DMS153 treated with DMSO at 0.1 percent for 48 hours (cell line): Measurements from ENCODE around the gene TPK1.

Experiments
- DNase-seq: peaks from one replicate; lab custom pipeline; 2025; ENCODE audit not compliant: unreplicated experiment; lab: John Stamatoyannopoulos, UW

The TPK1 gene

GRCh38 chr7:144835652-144836544 is at the start of gene TPK1:
Gene TPK1 (minus strand): TSS chr7:144836053. CDS start chr7:144835602, 451 bp downstream.
- peak; percentile 78 for DNase-seq

GRCh38 chr7:144885478-144885877 is 49.6 kb upstream of the TPK1 start:
- DNase-seq, result no peak

DNA sequence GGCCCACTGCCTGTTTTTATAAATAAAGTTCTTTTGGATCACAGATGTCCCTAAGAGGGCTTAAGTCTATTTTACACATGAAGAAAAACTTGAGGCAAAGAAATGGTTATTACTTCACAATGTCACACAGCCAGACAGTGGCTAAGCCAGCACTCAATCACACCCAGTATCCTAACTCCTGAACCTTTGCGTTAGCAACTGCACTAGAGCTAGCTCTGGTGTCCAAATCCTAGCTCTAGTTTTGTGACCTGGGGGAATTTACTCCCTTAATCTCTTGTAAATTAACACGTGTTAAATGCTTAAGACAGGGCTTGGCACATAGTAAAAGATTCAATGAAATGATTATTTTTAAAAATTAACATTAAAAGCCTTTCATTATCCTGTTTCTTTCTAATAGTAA is 49.0 kb upstream of the TPK1 start:
- DNase-seq, result no peak

DNA sequence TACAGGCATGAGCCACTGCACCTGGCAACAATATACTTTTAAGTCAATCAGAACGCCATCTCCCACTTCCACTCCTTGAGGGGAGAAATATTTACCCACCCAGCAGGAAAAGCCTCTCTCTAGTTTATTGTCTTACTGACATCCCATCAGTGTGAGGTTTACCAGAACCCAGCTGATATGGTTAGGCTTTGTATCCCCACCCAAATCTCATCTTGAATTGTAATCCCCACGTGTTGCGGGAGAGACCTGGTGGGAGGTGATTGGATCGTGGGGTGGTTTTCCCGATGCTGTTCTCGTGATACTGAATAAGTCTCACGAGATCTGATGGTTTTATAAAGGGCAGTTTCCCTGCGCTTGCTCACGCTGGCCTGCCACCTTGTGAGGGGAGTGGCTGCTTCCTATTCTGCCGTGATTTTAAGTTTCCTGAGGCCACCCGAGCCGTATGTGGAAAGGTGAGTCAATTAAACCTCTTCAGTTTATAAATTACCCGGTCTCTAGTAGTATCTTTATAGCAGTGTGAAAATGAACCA is 37.5 kb upstream of the TPK1 start:
- no peak for DNase-seq

- no peak for DNase-seq
These were observed 33.2 kb upstream of the TPK1 start for GRCh38 chr7:144869082-144869481.

DNA sequence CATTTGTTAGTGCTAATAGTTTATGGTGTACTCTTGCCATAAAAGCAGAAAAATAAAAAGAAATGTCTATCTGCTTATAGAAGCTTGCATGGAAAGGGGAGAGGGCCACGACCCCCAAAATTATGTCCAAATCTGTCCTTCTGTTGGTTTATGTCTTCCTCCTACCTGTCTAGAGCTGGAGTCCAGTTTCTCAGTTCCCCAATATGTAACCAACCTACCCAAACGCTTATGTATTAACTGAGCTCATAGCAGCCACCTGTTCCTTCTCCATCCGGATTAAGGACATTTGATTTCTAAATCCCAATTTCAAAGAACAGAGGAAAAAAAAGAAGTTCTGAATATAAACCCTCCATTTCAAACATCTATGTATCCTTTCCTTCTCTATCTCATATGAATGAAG is 30.3 kb upstream of the TPK1 start:
- DNase-seq, result no peak

DNA sequence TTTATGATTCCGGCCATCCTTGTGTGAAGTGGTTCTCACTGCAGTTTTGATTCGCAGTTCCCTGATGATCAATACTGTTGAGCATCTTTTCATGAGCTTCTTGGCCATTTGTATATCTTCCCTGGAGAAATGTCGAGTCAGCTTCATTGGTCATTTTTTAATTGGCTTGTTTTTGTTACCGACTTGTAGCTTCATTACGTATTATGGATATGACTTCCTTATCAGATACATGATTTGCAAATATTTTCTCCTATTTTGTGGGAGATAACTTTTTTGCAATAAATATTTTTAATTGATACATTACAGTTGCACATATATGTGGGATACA is 27.4 kb upstream of the TPK1 start:
- DNase-seq, result no peak

GRCh38 chr7:144862612-144863319 is 26.9 kb upstream of the TPK1 start:
- DNase-seq, result no peak

DNA sequence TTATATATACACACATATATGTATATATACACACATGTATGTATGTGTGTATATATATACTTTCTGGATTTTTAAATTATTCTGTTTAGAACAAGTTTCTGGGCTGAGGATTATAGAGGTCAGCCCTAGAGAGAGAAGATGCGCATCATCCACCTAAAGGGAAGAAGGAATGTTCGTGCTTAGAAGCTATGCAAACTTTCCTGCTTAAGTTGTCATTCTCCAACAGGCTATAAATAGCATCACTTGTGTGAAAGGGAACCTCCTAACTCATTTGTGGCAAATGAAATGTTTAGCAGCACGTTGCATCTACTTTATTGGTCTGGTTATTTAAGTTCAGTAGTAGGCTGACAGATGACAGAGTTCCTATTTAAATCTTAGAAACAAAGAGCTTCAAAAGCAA is 23.9 kb upstream of the TPK1 start:
- no peak for DNase-seq

DNA sequence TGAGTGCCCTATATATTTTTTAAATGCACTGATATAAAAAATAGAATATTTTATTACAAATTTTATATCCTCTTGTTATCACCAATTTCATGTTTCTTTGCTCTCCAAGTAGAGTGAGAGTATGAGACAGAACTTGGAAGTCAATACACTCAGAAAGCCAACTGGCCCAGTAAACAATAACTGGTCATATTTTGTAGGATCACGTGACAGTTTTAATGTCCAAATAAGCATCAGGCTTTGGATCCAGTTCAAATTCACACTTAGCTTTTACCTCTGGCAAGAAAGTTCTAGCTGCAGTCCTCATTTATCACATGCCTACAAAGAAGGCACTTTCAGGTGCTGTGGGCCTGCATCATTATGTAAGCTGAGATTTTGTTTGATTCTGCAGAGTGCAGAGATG is 21.6 kb upstream of the TPK1 start:
- no peak for DNase-seq

DNA sequence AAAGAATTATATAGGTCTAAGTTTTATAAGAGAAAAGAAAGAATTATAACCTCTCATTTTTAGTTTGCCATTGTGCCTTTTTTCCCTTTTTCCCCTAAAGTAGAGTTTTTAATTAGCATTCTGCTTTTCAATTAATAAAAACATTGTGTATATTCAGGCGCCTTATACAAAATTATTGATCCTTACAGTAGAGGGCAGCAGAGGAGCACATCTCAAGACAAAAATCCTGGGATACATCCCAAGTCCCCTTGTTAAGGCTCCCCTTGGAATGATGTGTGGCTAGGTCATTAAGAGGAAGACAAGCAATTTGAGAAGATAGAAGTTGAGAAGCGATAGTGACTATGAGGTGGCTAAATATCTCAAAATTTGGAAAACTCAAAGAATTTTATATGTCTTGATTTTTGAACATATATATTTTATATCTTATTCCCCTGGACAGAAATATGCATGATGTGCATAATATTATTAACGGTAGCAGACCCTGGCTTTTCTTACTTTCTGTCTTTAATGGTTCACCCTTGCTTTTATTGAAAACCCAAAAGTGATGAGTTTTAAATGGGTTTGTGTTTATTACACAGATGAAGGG is 19.1 kb upstream of the TPK1 start:
- peak; percentile 38 for DNase-seq

- DNase-seq, result no peak
These were observed 17.7 kb upstream of the TPK1 start for GRCh38 chr7:144853542-144853941.

GRCh38 chr7:144848078-144848477 is 12.2 kb upstream of the TPK1 start:
- DNase-seq, result no peak

DNA sequence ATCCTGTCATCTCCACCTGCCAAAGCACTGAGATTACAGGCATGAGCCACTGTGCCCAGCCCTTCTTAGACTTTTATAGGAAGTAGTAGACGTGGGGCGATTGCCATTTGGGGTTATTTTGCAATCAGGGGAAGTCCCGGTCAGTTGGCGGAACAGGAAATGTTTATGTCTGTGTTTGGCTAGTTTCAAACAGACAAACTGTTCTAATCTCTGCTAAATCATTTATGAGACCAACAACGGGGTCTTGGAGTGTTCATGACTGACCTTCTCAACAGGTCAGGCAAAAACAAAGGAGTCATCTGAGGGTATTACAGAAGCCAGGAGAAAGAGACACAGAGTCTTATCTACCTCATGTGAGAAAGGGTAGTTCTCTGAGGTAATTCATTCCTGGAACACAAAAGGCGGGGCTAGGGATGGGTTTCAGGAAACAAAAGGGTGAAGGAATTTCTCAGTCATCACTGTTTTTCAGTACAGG is 6.6 kb upstream of the TPK1 start:
- no peak for DNase-seq

DNA sequence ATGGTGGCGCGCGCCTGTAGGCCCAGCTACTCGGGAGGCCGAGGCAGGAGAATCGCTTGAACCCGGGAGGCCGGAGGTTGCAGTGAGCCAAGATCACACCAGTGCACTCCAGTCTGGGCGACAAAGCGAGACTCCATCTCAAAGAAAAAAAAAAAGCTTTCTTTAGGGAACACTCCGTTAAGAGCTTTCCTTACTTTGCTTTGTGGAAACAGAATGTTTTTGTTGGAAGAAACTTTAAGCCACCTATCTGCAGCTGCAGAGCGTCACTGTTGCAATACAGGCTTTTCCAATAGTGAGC is 641 bp upstream of the TPK1 start:
- no peak for DNase-seq

GRCh38 chr7:144835155-144835611 is 670 bp downstream of the TPK1 start:
- peak; percentile 55 for DNase-seq

DNA sequence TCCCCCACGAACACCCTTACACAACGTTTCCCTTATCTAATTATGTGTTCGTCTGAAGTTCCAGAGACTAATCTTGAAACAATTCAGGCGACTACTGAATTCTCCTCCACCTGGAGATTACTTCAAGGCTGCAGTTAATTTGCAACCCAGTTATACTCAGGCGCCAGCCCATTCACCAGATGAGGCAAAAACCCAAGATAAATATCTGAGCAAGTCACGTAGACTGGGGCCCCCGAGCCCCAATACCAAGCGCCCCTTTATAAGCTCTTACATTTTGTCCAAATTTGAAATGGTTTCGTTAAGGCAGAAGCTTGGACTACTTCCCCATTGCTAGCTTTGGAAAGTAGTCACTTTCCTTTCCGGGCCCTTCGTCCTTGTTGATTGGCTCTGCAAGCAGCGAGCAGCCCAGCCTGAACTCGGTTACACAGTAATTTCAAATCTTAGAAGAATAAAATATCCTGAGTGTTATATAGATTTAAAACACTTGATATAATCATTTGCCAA is 1.2 kb downstream of the TPK1 start:
- no peak for DNase-seq

GRCh38 chr7:144830811-144831210 is 5.0 kb downstream of the TPK1 start:
- DNase-seq, result no peak

DNA sequence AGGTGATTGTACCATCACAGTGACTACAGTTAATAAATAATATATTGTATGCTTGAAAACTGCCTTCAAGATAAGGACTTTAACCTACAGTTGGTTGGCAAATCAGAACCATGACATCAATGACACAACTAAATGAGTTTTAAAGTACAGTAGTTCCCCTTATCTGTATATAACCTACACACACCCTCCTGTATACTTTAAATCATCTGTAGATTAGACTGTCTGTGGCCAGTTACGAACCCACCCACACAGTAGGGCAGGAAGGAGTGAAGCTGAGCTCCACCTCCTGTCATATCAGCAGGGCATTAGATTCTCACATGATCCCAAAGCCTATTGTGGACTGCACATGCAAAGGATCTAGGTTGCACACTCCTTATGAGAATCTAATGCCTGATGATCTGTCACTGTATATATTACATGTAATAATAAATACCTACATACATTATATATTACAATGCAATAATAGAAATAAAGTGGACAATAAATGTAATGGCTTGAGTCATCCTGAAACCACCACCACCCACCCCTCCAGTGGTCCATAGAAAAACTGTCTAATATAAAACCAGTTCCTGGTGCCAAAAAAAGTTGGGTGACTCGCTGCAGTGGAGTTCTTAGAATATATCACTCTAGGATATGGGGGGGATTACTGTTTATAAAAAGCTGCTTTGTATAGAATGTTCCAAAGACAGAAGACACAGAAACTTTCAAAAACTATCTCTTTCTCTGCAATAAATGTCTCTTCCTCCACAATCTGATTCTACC is 5.6 kb downstream of the TPK1 start:
- DNase-seq, result no peak

DNA sequence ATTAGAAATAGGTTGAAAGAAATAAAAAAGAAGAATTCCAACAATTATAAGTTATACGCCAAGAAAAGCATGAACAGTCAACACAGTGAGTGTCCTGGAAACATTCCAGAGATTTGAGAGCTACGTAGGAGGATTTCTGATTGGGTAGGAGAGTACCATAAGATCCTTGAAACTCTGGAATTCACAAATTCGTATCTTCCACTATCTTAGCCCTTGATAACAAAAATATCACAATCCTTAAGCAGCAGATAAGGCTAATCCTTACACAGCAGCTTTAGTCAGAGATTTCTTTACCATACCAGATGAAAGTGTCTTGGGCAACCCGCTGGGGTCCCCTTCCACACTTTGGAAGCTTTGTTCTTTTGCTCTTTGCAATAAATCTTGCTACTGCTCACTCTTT is 8.2 kb downstream of the TPK1 start:
- no peak for DNase-seq

DNA sequence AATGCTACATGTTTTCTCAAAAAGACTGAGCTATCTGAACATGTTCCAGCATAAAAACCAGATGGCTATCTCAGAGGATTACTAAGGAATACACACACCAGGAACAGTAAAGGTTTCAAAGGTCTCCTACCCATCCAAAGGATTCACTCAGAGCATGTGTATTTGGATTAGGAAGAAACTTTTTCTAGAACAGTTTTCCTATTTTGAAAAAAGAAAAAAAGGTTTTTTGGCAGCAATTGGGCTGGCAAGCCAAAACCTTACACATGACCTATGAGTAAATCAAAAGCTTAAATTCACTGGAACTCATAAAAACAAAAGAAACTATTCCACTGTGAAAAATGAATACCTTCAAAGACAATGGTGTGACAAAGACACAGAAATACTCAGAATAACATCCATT is 9.6 kb downstream of the TPK1 start:
- DNase-seq, result no peak
